Activated CD4-positive, alpha-beta T cell treated with anti-CD3 and anti-CD28 coated beads for 1 hour (primary cell): ENCODE results near the gene PSMC1.

Source experiments
- DNase-seq: peaks from one replicate; pipeline ENCODE4 v3.0.0-alpha.2; 2020

Gene PSMC1

DNA sequence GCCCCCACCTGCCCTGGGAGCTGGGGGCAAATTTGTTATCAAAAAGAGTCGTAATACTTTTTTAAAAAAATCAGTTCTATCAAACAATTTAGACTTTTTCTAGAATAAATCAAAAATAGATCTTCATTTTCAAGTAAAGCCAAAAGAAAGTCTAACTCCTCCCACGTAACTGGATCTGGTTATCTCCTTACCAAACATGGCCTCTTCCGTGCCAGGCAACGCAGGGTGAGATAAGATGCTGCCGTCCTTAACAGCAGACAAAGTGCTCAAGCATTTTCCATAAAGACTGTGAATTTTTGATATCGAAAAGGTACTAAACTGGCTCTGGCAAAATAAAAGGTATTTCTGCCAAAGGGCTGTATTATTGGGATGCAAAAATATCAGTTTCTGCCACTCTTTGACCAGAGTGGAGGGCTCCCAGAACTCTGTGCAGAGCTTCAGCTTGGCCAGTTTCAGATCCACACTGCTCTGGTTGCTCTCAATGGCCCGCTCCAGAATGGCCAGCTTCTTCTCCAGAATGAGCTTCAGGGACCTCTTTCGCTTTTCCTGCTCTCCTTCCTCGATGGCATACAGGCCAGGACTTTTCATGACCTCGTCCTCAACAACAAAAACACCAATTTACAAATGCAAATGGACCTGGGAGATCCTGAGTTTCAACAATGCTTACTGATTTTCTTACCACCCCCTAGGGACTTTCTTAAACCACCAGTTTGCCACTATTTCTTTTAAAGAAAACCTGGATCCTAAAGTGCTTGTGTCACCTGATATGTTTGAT, 46.4 kb downstream of the PSMC1 start:
- DNase-seq: no peak

DNA sequence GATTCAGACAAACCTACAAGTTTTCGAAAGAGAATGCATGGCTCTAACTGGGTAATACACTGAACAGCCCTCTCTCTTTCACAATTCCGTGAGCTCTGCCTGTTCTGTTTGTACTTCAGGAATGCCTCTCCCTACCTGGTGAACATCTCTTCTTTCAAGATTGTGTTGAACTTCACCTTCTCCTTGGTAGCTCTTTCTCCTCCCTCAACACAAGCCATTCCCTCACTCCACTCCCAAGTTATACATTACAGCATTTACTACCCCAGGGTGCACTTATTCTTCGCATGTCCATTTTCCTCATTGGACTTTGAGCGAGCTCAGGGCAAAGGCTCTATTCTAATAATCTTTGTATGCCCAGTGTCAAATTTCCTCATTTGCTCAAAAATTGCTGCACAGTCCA, 47.1 kb downstream of the PSMC1 start:
- DNase-seq: no peak

DNA sequence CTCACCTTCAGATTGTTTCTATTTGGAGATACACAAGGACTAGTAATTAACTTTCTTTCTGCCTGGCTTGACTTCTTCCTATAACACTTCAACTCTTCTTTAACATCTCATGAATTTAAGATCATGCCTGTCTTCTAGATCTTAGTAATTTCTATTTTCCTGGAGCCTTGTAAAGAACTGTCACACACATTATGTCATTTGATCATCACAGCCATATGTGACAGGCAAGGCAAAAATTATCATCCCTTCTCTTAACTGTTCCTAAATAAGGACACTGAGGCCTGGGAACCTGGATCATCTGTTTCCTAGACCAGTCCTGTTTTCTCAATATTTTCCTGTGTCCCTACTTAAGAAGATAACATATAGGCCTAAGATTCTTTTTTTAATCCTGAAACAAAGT, 48.1 kb downstream of the PSMC1 start:
- no peak for DNase-seq

DNA sequence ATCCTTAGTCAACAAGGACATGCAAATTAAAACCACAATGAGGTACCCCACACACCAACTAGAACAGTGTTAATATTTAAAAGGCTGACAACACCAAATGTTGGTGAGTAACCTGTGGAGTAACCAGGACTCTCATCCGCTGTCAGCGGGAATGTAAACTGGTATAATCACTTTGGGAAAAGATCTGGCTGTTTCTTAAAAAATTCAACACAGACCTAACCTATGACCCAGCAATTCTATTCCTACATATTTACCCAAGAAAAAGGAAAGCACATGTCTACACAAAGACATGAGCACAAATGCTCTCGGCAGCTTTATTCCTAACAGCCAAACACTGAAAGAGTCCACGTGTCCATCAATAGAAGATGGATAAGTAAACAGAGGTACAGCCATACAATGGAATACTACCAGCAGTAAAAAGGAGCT, 48.8 kb downstream of the PSMC1 start:
- DNase-seq: no peak

DNA sequence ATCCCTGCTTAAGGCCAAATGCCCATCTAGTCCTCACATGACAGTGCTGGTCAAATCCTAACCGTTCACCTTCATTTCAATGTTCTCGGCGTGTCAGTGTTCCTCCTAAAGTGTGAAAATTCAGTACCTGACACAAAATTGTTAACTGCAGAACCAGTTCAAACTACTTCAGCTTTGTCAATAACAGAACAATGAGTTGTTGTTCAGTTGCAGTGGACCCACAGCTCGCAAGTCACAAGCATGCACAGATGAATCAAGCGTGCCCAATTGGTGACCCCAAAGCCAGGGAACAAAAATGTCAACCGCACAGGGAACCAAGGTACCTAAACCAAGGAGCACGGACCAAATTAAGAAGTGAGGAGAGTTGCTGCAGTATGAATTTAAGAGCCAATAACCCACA, 52.2 kb downstream of the PSMC1 start:
- DNase-seq: no peak

DNA sequence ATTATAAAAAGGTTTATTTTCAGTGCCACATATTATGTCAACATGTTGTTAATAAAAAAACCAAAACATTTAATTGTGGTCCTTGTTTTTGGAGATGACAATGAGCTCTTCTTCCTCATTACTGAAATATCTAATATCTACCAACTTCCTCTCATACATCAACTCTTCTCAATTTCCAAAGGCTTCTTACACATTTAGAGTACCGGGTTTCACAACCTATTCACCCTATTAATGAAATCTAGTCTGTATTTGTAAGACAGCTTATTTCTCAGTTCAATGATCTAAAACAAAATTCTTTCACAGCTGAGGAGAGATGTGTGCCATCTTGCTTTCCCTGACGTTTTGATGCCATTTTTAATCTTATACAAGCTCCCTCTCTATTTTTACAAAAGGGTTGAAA, 60.9 kb downstream of the PSMC1 start:
- no peak for DNase-seq

DNA sequence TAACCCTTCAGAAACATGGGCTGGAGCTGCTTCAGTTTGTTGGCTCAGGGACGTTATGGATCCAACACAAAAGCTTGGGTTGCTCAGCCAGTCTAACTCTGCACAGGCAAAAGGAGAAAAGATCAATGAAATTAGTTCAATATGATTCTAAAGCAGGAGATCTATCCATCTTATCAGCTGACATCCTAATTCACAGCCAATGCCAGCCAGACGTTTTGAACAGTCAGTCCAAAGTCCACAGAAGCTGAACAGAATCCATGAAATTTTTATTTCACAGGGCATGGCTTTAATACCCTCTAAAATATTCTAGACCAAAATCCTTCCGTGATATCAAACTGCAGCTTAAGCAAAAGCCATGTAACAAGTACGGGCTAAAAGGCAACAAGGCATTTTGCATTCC, 61.7 kb downstream of the PSMC1 start:
- DNase-seq: no peak

DNA sequence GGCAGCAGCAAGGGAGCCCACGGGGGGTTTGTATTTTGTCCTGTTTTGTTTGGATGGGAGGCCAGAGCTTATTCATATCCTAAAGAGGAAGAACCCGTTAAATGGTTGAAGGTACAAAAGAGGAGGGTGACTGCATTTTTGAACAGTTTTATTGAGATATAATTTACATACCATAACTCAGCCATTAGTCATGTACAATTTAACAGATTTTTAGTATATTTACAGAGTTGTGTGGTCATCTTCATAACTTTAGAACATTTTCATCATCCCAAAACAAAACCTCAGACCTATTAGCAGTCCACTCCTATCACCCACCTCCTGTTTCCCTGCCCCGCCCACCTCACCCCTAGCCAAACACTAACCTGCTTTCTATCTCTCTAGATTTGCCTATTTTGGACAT, 62.8 kb downstream of the PSMC1 start:
- DNase-seq: no peak

DNA sequence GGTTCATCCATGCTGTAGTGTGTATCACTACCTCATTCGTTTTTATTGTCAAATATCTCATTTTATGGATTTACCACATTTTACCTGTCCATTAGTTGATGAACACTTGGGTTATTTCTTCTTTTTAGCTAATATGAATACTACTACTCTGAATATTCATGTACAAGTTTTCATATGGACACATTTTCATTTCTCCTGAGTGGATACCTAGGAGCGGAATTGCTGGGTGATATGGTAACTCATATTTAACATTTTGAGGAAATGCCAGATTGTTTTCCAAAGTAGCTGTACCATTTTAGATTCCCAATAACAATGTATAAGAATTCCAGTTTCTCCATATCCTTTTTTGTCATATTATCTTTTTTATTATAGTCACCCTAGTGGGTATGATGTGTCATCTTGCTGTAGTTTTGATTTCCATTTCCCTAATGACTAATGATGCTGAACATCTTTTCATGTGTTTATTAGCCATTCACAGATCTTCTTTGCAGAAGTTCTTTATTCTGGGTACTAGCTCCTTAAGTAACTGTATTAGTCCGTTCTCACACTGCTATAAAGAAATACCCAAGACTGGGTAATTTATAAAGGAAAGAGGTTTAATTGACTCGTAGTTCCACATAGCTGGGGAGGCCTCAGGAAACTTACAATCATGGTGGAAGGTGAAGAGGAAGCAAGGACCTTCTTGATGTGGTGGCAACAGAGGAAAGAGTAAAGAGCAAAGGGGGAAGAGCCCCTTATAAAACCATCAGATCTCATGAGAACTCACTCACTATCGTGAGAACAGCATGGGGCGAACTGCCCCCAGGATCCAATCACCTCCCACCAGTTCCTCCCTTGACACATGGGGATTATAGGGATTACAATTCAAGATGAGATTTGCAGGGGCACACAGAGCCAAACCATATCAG, 63.5 kb downstream of the PSMC1 start:
- no peak for DNase-seq

DNA sequence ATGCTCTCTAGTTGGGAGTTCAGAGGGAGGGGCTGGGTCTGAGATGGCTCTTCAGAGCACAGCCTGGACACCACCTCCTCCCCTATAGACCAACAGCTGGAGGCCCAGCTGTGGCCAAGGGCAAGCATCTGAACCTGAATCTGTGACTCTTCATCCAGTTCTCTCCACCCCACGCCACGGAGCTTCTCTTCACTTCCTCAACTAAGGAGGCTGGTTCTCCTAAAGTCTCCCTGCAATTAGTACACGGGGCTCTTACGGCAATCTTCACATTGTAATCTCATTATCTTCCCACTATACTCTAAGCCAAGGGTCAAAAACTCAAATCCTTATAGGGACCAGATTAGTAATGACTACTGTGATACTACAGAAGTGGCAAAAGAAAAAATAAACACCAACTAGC, 65.5 kb downstream of the PSMC1 start:
- no peak for DNase-seq
